NCI-H748 (cell line): ENCODE measurements around the gene PEF1.

Source experiments
- DNase-seq: peaks from one replicate; lab custom pipeline; 2025; ENCODE audit not compliant: unreplicated experiment; lab: John Stamatoyannopoulos, UW

PEF1 gene

DNA sequence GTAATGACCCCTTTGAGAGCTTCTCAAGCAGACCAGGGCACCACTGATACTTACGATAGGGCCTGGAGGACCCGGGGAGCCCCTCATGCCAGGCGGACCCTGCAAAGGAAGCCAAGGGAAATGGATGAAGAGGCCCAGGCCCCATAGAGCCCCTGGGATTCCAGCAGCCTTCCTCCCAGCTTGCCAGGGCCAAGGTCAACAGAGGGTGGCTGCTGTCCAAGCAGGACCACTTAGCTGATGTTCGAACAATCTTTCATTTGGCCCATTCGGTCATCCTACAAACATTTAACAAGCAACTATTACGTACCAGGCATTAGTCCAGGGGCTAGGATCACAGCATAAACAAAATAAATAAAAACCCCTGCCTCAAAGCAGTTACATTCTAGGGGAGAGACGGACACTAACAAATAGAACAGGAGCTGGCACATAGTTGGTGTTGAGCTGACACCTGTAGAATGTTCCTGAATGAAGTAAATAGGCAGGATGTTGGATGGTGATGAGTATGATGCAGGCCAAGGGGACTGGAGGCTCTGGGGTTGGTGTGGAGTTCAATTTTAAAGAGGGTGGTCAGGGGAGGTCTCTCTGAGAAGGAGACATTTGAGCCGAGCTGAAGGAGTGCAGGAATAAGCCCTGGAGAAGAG is 27.0 kb upstream of the PEF1 start:
- no peak for DNase-seq

DNA sequence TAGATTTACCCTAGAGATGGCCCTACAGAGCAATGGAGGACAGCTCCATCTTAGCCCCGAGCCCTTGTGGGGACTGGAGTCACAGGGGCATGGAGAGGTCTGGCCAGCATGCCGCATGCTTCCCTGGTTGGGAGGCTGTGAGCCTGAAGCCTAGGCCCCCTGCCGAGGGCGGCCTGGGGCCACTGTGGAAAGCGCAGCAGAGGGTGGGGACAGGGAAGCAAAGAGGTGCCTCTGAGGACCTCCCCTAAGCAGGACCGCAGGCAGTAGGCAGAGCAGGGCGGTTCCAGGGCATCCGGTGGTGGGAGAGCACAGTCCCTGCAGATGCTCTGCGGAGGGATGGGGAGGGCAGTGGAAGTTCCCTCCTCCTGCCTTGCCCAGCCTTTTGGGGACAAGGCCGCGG is 26.5 kb upstream of the PEF1 start:
- DNase-seq: no peak

DNA sequence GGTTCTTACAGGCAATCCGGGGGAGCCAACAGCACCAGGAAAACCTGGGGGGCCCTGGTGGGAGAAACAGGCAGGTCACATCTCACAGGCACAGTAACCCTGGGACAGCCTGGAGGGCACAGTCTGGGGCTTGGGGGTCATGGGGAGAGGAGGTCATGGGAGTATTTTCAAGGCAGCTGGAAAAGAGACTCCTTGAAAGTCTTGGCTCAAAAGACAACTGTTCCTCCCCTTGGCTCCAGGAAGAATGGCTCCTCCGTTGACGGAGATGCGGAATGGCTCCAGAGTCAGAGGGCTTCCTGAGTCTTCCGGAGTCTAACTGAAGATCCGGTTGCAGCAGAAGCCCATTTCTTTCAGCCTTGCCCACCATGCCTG is 25.9 kb upstream of the PEF1 start:
- no peak for DNase-seq

GRCh38 chr1:31669786-31670592 is 25.3 kb upstream of the PEF1 start:
- DNase-seq: peak; percentile 90

DNA sequence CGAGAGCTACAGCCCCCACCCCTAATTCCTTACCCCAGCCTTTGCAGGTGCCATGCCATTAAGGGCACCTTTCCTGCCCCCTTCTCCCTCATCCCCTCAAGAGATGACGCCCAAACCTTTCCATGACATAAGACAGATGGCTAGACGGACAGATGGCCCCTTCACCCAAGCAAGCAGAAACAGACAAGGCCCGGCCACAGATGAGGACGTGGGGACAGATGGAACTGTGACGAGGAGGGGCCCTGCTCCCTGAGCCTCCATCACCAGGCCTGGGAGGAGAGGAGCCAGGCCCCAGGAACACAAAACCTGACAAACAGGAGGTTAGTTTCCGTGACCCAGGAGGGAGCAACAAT is 24.7 kb upstream of the PEF1 start:
- DNase-seq: no peak

DNA sequence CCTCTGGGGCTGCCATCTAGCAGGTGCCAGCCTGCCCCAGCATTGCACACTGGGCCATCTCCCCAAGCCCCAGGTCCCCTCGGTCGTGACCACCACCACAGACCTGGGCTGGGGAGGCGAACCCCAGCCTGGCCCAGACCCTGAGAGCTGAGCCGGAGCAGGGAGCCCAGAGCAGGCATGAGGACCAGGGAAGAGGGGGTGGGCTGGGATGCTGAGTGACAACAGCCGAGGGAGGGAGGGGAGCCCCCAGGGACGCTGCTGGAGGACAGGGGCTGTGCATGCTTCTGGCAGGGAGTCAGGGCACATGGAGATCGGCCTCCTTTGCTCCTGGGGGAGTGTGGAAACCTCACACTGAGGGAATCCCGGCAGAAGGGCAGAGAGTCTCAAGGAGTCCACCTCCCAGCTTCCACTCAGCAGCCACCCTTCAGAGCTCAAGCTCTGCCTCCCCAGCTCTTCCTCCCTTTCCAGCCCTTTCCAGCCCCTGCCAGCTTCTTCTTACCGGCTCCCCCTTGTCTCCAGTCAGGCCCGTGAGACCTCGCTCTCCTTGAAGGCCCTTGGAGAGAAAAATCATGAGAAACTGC is 23.7 kb upstream of the PEF1 start:
- no peak for DNase-seq

DNA sequence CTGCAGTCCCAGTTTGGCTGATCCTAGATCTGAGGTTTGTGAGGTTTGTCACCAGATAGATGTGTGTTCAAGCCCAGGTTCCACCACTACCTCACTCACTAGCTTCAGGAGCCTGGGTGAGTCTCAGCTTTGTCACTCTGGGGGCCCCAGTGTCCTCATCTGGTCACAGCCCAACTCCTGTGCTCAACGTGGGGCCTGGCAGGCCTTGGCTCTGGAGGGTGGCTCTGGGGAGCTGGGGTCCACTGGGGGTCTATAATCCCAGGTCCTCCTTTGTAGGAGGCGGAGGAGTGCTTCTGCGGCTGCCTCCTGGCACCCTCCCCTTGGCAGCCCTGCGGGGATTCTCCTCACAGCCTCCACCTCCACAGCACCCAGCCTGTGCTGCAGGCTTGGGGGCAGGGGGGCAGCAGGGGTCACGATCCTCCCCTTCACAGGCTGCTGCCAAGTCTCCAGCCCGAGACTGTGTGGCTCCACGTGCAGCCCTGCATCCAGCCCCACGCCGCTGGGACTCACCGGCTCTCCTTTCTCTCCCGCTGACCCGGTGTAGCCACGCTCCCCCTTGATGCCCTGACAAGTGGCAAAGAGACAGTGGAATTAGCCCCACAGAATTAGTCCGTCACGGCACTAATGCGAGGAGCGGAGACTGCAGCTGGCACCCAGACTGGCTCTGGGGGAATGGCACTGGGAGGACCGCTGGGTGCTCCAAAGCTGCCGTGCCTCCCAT is 22.5 kb upstream of the PEF1 start:
- DNase-seq: no peak

DNA sequence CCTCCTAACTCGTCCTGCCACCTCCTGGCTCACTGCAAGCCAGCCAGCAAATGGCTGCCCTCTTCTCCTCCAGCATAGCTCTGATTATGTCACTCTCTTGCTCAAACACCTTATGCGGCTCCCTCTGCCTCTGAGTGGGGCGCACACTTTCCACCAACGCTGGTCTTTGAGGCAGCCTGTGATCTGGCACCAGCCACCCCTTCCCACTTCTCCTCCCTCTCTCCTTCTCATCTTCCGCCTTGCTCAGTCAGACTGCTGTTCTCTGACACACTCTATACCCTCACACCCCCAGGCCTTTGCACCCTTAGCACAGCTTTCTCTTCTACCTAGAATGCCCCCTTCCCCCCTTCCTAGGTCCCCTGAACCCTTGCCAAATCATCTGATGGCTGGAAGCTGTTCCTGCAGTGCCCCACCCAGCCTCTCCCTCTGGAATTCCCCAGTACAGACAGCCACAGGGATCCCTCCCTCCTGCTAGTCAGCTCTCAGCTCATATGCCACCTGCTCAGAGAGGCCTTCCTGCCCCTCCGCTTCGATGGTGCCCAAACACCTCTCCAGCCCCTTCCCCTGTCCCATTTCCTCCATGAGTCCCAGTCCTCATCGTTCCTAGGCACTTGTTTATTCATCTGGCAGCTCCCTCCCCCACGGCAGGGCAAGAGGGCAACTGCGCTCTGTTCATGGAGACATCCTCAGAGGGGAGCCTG is 21.7 kb upstream of the PEF1 start:
- DNase-seq: no peak

- DNase-seq: no peak
Measured at GRCh38 chr1:31665234-31665878, 20.7 kb upstream of the PEF1 start.

GRCh38 chr1:31664528-31664927 is 19.9 kb upstream of the PEF1 start:
- DNase-seq: no peak

GRCh38 chr1:31663622-31664452 is 19.2 kb upstream of the PEF1 start:
- DNase-seq: peak; percentile 33

GRCh38 chr1:31662463-31662862 is 17.8 kb upstream of the PEF1 start:
- DNase-seq: no peak

GRCh38 chr1:31661856-31662255 is 17.2 kb upstream of the PEF1 start:
- no peak for DNase-seq

DNA sequence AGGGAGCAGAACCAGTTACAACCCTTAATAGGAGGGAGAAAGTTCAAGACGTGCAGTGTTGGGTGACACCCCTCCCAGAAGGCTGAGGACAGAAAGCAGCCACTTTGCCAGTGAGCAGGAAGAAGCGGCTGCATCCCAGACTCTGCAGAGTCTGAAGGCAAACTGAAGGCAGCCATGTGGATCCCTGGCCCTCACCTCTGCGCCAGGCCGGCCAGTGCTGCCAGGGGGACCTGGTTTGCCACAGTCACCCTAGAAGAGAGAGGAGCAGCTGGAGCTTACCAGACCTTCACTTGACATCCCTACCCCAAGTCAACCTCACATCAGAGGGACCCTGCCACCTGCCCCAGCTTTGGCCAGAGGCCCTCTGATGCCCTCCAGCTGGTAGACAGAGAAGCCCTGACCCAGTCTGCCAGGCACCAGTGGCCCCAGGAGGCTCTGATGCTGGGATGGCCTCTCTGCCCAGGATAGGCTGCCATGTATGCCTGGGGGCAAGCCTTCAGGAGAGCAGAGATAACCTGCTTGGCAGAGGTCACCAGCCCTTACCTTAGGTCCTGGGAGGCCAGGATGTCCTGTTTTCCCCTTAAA is 16.3 kb upstream of the PEF1 start:
- DNase-seq: no peak

DNA sequence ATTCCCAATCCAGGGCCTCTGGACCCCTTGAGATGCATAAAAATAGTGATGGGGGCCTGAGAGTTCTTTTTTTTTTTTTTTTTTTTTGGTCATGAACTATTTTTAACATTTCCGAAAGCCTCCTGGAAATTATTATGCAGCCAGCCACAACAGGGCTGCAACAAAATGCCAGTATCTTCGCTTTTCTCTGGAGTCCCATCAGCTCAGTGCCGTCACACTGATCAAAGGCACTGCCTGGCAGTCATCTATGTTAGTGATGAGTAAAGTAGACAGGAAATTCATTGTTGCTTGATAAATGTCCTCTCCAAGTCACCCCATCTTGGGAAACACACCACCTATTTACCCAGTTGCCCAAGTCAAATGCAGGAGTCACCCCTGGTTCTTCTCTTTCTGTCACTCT is 15.2 kb upstream of the PEF1 start:
- no peak for DNase-seq

DNA sequence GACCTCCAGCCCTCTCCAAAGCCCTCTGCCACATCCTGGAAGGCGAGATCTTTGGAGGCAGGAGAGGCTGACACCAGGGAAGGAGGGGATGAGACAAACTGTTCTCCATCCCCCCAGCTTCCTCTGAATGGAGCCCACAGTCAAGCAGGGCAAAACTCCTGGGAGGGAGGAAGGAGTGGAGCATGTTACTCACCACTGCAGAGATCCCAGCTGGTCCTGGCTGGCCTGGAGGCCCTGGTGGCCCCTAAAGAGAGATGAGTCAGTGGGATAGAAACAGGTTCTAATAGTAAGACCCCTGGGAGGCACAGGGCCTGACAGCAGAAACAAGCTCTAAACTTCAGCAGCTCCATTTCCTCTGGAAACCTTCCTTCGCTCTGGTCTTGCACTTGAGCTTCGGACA is 14.0 kb upstream of the PEF1 start:
- DNase-seq: no peak

DNA sequence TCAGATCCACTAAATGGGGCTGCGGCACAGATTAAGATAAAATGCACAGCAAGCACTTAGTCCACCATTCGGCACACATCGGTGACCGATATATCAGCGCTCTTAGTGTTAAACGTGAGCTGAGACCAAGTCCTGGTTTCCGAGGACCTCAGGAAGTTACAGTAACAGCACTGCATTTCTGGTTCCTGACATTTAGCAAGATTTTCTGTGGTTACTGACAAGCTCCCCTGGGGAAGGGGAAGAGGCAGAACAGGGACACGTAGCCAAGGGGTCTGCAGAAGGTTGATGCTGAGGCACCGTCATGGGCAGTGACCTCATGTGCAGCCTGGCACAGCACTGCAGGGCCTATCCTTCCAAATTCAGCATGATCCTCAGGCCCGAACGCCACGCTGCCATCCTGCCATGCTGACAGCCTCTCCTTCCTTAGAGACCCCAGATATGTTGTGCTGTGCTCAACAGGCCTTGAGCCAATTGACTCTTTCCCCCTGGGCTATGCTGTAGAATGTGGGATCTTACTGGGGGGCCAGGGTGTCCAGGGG is 13.4 kb upstream of the PEF1 start:
- no peak for DNase-seq

- DNase-seq: no peak
Measured at GRCh38 chr1:31657020-31657804, 12.5 kb upstream of the PEF1 start.

DNA sequence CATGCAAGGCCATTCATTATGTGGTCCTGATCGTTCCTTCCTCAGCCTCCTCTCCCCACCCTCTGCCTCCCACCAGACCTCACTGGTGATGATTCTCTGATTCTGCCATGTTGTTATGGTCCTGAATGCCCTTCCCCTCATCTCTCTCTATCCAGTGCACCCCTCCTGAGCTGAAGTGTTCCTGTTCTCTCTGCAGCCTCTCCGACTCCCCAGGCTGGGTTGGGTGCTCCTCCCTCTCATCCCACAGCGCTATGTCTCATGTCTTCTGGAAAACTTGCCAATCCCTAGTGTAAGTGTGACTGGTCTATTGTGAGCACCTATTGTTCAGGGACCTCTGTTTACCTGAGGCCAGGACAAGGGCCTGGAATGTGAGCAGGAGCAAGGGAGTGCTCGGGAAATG is 11.1 kb upstream of the PEF1 start:
- DNase-seq: no peak
